HG02981 (cell line): ENCODE measurements around the gene LHFPL4.
"Not testable (repeated sequence)": the region's sequence is repeated elsewhere in the genome, so short reads cannot be mapped to it uniquely, and the experiment has no call there.

Experiments
- ATAC-seq: cut with Tn5 transposase; IDR thresholded peaks from one replicate; pipeline ENCODE4 v1.9.1; 2021; ENCODE audit warnings: mild to moderate bottlenecking, moderate library complexity; ENCODE audit not compliant: unreplicated experiment

Gene LHFPL4

DNA sequence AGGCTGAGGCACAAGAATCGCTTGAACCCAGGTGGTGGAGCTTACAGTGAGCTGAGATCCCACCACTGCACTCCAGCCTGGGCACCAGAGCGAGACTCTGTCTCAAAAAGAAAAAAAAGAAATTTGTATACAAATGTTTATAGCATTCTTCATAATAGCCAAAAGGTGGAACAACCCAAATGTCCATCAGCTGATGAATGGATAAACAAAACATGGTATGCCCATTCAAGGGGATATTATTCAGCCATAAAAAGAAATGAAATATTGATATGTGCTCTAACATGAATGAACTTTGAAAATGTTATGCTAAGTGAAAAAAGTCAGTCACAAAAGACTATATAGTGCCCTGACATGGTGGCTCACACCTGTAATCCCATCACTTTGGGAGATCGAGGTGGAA is 11.4 kb downstream of the LHFPL4 start:
- no peak for ATAC-seq

DNA sequence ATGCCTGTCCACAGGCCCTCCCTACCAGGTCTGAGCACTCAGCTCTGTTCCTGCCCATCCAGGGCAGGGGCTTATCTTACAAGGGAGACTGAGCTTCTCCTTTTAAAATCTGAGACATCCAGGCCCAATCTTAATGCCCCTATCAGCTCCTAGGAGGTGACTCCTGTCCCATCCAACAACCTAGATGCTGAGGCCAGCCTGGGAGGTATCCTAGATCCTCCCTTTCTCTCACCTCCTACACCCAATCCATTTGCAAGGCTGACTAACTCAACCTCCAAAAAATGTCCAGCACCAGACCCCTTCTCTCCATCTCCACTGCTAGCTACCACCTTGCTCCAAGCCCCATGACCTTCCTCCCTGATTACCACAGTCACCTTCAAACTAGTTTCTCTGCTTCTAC is 17.4 kb downstream of the LHFPL4 start:
- no peak for ATAC-seq

GRCh38 chr3:9534429-9534828 is 19.2 kb downstream of the LHFPL4 start:
- ATAC-seq: no peak

- ATAC-seq: no peak
Measured at GRCh38 chr3:9525078-9525477, 28.5 kb downstream of the LHFPL4 start.

- ATAC-seq: no peak
Measured at GRCh38 chr3:9514956-9515355, 38.7 kb downstream of the LHFPL4 start.

- ATAC-seq: no peak
Measured at GRCh38 chr3:9514306-9514705, 39.3 kb downstream of the LHFPL4 start.

GRCh38 chr3:9512456-9513045 is 41.1 kb downstream of the LHFPL4 start:
- no peak for ATAC-seq

GRCh38 chr3:9508781-9509180 is 44.8 kb downstream of the LHFPL4 start:
- no peak for ATAC-seq

DNA sequence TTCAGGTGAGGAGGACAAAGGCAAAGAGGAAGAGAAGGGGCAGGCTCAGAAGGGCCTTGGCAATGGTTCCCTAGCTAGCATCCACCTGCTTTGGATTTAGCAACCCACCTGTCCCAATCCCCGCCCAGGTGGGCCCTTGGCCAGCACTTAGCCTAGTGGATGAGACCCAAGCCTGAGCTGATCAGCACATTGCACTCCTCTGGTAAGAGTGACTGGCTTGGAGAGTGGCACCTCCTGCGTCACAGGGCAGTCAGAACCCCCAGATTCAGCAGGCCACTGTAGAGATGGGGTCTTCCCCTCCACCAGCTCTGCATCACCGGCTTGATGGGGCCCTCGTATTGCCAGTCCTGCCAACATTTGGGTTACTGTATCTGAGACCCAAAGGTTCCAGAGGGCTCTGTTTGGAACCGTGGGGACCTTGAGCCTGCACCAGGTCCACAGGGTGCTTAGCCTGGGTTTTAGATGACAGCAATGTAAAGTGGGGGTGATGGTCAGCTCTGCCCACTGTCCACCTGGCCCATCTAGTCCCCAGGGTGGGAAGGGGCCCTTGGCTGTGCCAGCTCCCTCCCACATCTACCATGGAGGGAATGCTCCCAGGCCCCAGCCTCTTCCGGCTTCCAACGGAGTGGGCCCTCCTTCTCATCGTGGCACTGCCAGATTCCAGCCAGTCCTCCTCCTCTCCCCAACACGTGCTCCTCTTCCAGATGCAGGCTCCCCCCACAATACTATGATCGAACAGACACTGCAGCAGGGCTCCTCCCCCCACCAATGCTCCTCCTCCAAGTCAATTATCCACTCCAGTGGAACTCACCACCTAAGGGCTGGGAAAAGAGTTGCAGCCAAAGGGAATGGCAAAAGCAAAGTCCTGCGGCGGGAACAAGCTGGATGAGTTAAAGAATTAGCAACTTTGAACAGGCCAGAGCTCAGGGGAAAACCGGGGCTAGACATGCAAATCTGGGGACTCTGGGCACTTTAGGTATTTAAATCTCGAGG is 45.7 kb downstream of the LHFPL4 start:
- no peak for ATAC-seq

- no peak for ATAC-seq
Measured at GRCh38 chr3:9503283-9503682, 50.3 kb downstream of the LHFPL4 start.

DNA sequence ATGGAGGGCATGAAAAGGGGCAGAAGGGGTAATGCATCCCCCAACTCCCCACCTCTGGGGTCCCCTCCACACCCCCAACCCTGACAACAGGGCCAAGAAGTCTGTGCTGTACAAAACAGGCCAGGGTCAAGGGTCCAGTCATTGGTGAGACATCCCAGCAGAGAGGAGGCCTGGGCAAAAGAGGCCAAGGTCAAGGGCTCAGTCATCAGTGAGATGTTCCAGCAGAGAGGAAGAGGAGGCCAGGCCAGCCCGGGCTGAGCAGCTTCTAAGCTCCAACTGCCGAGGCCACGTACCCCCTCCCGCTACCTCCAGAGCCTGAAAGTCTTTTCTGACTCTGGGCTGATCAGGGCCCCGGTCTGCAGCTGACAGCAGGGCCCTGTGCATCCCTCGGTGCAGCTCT is 52.4 kb downstream of the LHFPL4 start:
- no peak for ATAC-seq

DNA sequence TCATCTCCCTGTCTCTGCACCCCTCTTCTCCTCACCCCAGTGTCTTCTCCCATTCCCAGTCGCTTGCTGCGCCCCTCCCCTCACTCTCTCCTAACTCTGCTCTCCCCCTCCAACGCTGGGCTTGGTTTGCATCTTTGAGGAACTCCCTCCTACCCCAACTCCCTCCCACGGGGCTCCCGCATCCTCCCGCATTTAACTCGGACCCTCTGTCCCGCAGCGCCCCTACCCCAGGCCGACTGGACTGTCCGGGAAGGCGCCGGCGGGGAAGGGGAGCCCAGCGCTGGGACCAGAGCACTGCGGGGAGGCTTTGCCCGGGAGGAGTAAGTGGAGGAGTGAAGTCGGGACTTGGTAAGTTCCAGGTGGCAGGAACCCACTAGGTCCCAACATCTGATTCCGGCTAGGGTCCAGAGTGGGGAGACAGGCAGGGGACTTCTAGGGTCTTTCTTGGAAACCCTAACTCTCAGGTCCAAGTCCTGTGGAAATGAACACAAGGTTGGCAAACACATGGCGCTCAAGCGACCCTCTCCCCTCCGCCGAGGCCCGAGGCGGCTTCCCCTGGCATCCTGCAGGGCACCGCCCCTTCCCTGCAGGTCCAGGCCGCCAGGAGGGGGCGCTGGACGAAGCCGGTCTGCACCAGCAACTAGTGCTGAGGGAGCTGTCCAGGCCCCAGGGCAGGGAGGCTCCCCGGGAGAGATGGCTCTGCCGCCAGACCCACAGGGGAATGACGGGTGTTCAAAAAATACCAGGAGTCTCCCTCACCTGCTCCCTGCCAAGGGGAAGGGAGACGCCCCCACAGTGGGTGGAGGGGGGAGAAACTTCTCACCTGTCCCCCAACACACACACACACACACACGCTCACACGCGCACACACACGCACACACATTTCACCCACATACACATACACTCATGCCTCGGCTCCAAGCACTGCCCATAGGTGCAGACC is 53.2 kb downstream of the LHFPL4 start:
- no peak for ATAC-seq

- no peak for ATAC-seq
Measured at GRCh38 chr3:9499455-9500107, 54.0 kb downstream of the LHFPL4 start.

DNA sequence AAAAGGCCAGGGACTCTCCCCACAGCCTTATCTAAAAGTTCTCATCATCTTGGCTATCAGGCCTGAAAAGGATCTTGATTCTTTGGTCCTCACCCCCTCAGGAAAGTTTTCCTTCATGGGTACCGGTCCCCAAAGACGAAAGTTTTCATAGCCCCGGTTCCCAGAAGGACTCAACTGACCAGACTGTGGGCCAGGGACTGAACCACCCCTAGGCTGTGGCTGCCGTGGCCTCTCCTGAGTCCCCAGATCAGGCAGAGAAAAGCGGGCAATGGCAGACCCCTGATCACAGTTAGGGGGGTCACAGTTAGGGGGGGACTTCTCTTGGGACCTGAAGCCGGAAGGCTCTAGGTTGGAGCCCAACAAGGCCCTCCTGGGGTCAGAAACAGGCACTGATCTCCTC is 54.8 kb downstream of the LHFPL4 start:
- ATAC-seq: no peak

GRCh38 chr3:9497821-9498565 is 55.6 kb downstream of the LHFPL4 start:
- ATAC-seq: no peak

GRCh38 chr3:9496893-9497292 is 56.7 kb downstream of the LHFPL4 start:
- no peak for ATAC-seq

DNA sequence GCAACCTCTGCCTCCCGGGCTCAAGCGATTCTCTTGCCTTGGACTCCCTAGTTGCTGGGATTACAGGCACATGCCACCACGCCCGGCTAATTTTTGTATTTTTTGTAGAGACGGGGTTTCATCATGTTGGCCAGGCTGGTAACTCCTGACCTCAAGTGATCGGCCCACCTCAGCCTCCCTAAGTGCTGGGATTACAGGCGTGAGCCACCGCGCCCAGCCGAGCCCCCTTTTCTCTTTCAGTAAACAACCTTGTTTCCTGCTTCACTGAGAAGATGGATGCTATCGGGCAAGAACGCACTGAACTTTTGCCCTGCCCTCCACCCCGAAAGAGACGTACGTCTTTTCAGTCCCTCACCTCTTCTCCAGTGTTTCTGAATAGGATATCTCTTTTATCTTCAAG is 59.6 kb downstream of the LHFPL4 start:
- not testable (repeated sequence) for ATAC-seq

GRCh38 chr3:9491506-9491905 is 62.1 kb downstream of the LHFPL4 start:
- ATAC-seq: no peak

- no peak for ATAC-seq
Measured at GRCh38 chr3:9485248-9485647, 68.4 kb downstream of the LHFPL4 start.

GRCh38 chr3:9480265-9480664 is 73.4 kb downstream of the LHFPL4 start:
- no peak for ATAC-seq
